Measurements from ENCODE around the gene KLK14.

GRCh38 chr19:51081476-51081875, 1.2 kb downstream of the KLK14 start:
- TF ChIP-seq, protein P1, sequence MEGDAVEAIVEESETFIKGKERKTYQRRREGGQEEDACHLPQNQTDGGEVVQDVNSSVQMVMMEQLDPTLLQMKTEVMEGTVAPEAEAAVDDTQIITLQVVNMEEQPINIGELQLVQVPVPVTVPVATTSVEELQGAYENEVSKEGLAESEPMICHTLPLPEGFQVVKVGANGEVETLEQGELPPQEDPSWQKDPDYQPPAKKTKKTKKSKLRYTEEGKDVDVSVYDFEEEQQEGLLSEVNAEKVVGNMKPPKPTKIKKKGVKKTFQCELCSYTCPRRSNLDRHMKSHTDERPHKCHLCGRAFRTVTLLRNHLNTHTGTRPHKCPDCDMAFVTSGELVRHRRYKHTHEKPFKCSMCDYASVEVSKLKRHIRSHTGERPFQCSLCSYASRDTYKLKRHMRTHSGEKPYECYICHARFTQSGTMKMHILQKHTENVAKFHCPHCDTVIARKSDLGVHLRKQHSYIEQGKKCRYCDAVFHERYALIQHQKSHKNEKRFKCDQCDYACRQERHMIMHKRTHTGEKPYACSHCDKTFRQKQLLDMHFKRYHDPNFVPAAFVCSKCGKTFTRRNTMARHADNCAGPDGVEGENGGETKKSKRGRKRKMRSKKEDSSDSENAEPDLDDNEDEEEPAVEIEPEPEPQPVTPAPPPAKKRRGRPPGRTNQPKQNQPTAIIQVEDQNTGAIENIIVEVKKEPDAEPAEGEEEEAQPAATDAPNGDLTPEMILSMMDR (IDR thresholded peaks at IDR 0.05) = no peak
- TF ChIP-seq POLR2A (IDR thresholded peaks at IDR 0.05) = no peak
